NCI-H2227 (cell line): ENCODE measurements around the gene HUS1B.

Experiments
- DNase-seq: peaks from one replicate; lab custom pipeline; 2025; ENCODE audit not compliant: unreplicated experiment; lab: John Stamatoyannopoulos, UW

The HUS1B gene

GRCh38 chr6:624979-625378, 31.9 kb downstream of the HUS1B start:
- no peak for DNase-seq

GRCh38 chr6:622462-622861, 34.4 kb downstream of the HUS1B start:
- DNase-seq = no peak

GRCh38 chr6:621931-622330, 35.0 kb downstream of the HUS1B start:
- no peak for DNase-seq

GRCh38 chr6:620950-621349, 36.0 kb downstream of the HUS1B start:
- DNase-seq = no peak

GRCh38 chr6:620166-620565, 36.7 kb downstream of the HUS1B start:
- DNase-seq = no peak

GRCh38 chr6:617456-618100, 39.3 kb downstream of the HUS1B start:
- peak; percentile 22 for DNase-seq

GRCh38 chr6:613981-614380, 42.9 kb downstream of the HUS1B start:
- no peak for DNase-seq

GRCh38 chr6:611928-612327, 45.0 kb downstream of the HUS1B start:
- DNase-seq = no peak

- no peak for DNase-seq
Observed at GRCh38 chr6:610882-611281, 46.0 kb downstream of the HUS1B start.

- no peak for DNase-seq
Observed at GRCh38 chr6:609905-610304, 47.0 kb downstream of the HUS1B start.

- DNase-seq = no peak
Observed at GRCh38 chr6:606829-607379, 50.0 kb downstream of the HUS1B start.
